GOT3 (cell line): ENCODE results near the gene ANGEL1.

Source experiments
- DNase-seq: peaks from one replicate; lab custom pipeline; 2025; ENCODE audit warnings: mixed read lengths; lab: John Stamatoyannopoulos, UW

Gene ANGEL1

GRCh38 chr14:76812422-76813383, at the start of gene ANGEL1:
Gene ANGEL1, minus strand, starts transcription at chr14:76812882. Its CDS starts 55 bp downstream, at chr14:76812827.
- DNase-seq, result peak; percentile 40

GRCh38 chr14:76861574-76862255, 49.0 kb upstream of the ANGEL1 start:
- no peak for DNase-seq

- DNase-seq, result no peak
Observed at GRCh38 chr14:76856769-76857168, 44.1 kb upstream of the ANGEL1 start.

- no peak for DNase-seq
Observed at GRCh38 chr14:76855066-76855465, 42.4 kb upstream of the ANGEL1 start.

GRCh38 chr14:76848879-76849278, 36.2 kb upstream of the ANGEL1 start:
- DNase-seq, result no peak

GRCh38 chr14:76846331-76847047, 33.8 kb upstream of the ANGEL1 start:
- DNase-seq, result no peak

GRCh38 chr14:76844223-76844622, 31.5 kb upstream of the ANGEL1 start:
- no peak for DNase-seq

- DNase-seq, result no peak
Observed at GRCh38 chr14:76842414-76842813, 29.7 kb upstream of the ANGEL1 start.

GRCh38 chr14:76837524-76837923, 24.8 kb upstream of the ANGEL1 start:
- no peak for DNase-seq

GRCh38 chr14:76836029-76836630, 23.4 kb upstream of the ANGEL1 start:
- no peak for DNase-seq

- DNase-seq, result no peak
Observed at GRCh38 chr14:76834241-76834661, 21.6 kb upstream of the ANGEL1 start.

- DNase-seq, result no peak
Observed at GRCh38 chr14:76833011-76833410, 20.3 kb upstream of the ANGEL1 start.

- no peak for DNase-seq
Observed at GRCh38 chr14:76832503-76832988, 19.9 kb upstream of the ANGEL1 start.

- no peak for DNase-seq
Observed at GRCh38 chr14:76830556-76830955, 17.9 kb upstream of the ANGEL1 start.

GRCh38 chr14:76829650-76830421, 17.2 kb upstream of the ANGEL1 start:
- DNase-seq, result no peak

- no peak for DNase-seq
Observed at GRCh38 chr14:76829013-76829365, 16.3 kb upstream of the ANGEL1 start.

- no peak for DNase-seq
Observed at GRCh38 chr14:76828339-76829012, 15.8 kb upstream of the ANGEL1 start.

- DNase-seq, result no peak
Observed at GRCh38 chr14:76827696-76828296, 15.1 kb upstream of the ANGEL1 start.

- DNase-seq, result no peak
Observed at GRCh38 chr14:76826122-76826521, 13.4 kb upstream of the ANGEL1 start, which contains the start of gene LRRC74A. Gene LRRC74A, plus strand, starts transcription at chr14:76826408. Its CDS starts 290 bp downstream, at chr14:76826698.

- DNase-seq, result no peak
Observed at GRCh38 chr14:76820700-76821099, 8.0 kb upstream of the ANGEL1 start.
